A673 (cell line): ENCODE measurements around the gene PPARA.

Experiments
- CTCF ChIP-seq: fragments of 300-800, 200-600 bp; sonication (generic); conservative IDR thresholded peaks from 2 replicates; pipeline ENCODE4 v1.5.1; 2017; ENCODE audit warnings: low read depth, mild to moderate bottlenecking, antibody characterized with exemption, low read length, moderate library complexity, mixed read lengths
- EZH2 ChIP-seq: fragments of 200-600 bp; sonication (generic); IDR thresholded peaks from 2 replicates; pipeline ENCODE4 v1.6.1; 2017; ENCODE audit warnings: borderline replicate concordance, low read depth, mild to moderate bottlenecking, mixed read lengths, antibody characterized with exemption, low read length; ENCODE audit not compliant: poor library complexity, severe bottlenecking

GRCh38 chr22:46251266-46251665 is 100.9 kb downstream of the PPARA start:
- no peak for TF ChIP-seq CTCF
- no peak for TF ChIP-seq EZH2
